ENCODE results near the gene SMG1.
"Not testable (repeated sequence)": the region's sequence is repeated elsewhere in the genome, so short reads cannot be mapped to it uniquely, and the experiment has no call there.

DNA sequence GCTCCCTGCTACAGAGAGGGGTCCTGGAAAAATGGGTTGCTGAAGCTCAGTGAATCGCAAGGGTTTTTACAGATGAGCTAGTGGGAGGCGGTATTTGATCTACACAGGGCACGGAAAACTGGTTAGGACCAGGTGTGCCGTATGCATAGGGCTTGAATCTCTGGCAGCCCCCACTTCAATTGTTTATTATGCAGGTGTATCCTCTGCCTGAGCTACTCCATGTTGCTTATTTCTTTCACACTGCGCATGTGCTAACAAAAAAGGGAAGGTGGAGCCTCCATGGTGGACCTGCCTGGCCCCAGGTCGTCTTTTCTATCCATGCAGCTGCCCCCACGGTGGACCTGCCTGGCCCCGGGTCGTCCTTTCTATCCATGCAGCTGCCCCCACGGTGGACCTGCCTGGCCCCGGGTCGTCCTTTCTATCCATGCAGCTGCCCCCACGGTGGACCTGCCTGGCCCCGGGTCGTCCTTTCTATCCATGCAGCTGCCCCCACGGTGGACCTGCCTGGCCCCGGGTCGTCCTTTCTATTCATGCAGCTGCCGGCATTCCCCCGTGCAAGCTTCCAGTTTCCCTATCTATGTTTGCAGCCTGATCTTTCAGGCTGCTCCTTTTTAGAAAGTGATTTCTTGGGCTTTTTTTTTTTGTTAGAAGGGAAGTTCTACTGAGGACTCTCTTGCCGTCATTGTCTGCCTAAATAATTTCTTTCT, 29.8 kb upstream of the SMG1 start:
- TF ChIP-seq, protein P1, sequence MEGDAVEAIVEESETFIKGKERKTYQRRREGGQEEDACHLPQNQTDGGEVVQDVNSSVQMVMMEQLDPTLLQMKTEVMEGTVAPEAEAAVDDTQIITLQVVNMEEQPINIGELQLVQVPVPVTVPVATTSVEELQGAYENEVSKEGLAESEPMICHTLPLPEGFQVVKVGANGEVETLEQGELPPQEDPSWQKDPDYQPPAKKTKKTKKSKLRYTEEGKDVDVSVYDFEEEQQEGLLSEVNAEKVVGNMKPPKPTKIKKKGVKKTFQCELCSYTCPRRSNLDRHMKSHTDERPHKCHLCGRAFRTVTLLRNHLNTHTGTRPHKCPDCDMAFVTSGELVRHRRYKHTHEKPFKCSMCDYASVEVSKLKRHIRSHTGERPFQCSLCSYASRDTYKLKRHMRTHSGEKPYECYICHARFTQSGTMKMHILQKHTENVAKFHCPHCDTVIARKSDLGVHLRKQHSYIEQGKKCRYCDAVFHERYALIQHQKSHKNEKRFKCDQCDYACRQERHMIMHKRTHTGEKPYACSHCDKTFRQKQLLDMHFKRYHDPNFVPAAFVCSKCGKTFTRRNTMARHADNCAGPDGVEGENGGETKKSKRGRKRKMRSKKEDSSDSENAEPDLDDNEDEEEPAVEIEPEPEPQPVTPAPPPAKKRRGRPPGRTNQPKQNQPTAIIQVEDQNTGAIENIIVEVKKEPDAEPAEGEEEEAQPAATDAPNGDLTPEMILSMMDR (conservative IDR thresholded peaks at IDR 0.05), result not testable (repeated sequence)
- not testable (repeated sequence) for TF ChIP-seq ZFX (IDR thresholded peaks at IDR 0.05)

Measured in C4-2B (cell line).